HepG2 (cell line): ENCODE data around the gene UCP2. TPM values are rescaled to one million over a fixed set of nuclear protein-coding genes. Genes with fewer than 3 reads are reported as not detected.
A peak's percentile ranks its signal among the peaks of the same experiment; 100 is the strongest.

Experiments
- CBX1 ChIP-seq: IDR thresholded peaks from one replicate; pipeline ENCODE4 v1.6.1; 2016; ENCODE audit warnings: antibody characterized with exemption, low read depth
- ERF ChIP-seq: IDR thresholded peaks from 2 replicates; pipeline ENCODE4 v1.6.1; 2018; ENCODE audit warnings: missing biosample characterization, missing genetic modification reagents
- HDAC2 ChIP-seq: sonication (generic); formaldehyde crosslinking; IDR thresholded peaks from 2 replicates; pipeline ENCODE4 v1.4.0; 2020; ENCODE audit warnings: missing genetic modification reagents
- IKZF5 ChIP-seq: IDR thresholded peaks from 2 replicates; pipeline ENCODE4 v1.6.1; 2018; ENCODE audit warnings: missing genetic modification reagents, mild to moderate bottlenecking, missing compliant biosample characterization
- JUND ChIP-seq: sonication (generic); formaldehyde crosslinking; IDR thresholded peaks from 2 replicates; pipeline ENCODE4 v1.8.0; 2022; ENCODE audit warnings: mild to moderate bottlenecking, missing genetic modification reagents
- KLF9 ChIP-seq: IDR thresholded peaks from 2 replicates; pipeline ENCODE4 v1.6.1; 2016; ENCODE audit warnings: low read depth
- LCORL ChIP-seq, 2 experiments: fragments of 450-650 bp in 1 of 2; sonication (generic) in 1 of 2; formaldehyde crosslinking in 1 of 2; IDR thresholded peaks; 2 replicates each; pipeline versions ENCODE4 v1.5.0 to v1.6.1; 2017 to 2020; ENCODE audit warnings: antibody characterized with exemption in 1 of 2, missing genetic modification reagents in 1 of 2
- MTA1 ChIP-seq: sonication (generic); formaldehyde crosslinking; IDR thresholded peaks from 2 replicates; pipeline ENCODE4 v1.4.0; 2020; ENCODE audit warnings: missing genetic modification reagents, mild to moderate bottlenecking, borderline replicate concordance
- MXI1 ChIP-seq: IDR thresholded peaks from 3 replicates; pipeline ENCODE4 v1.6.1; 2012; ENCODE audit warnings: low read depth, low read length, inconsistent platforms, borderline replicate concordance
- NFRKB ChIP-seq: fragments of 450-650 bp; IDR thresholded peaks from 2 replicates; pipeline ENCODE4 v1.6.1; 2017
- POLR2G ChIP-seq: fragments of 200-400 bp; formaldehyde crosslinking; IDR thresholded peaks from 2 replicates; pipeline ENCODE4 v1.6.1; 2018; ENCODE audit warnings: mild to moderate bottlenecking, low read depth, low read length, moderate library complexity
- PRDM15 ChIP-seq: sonication (generic); formaldehyde crosslinking; IDR thresholded peaks from 2 replicates; pipeline ENCODE4 v1.4.0; 2020; ENCODE audit warnings: missing genetic modification reagents
- SIX4 ChIP-seq: sonication (generic); formaldehyde crosslinking; IDR thresholded peaks from 2 replicates; pipeline ENCODE4 v1.4.0; 2020; ENCODE audit warnings: missing genetic modification reagents
- TBX2 ChIP-seq: sonication (generic); formaldehyde crosslinking; IDR thresholded peaks from 2 replicates; pipeline ENCODE4 v1.5.0; 2020; ENCODE audit warnings: missing genetic modification reagents, mild to moderate bottlenecking, borderline replicate concordance
- ZNF501 ChIP-seq: sonication (generic); formaldehyde crosslinking; IDR thresholded peaks from 2 replicates; pipeline ENCODE4 v1.5.1; 2020; ENCODE audit warnings: mild to moderate bottlenecking, moderate library complexity, missing genetic modification reagents
- ZNF569 ChIP-seq: sonication (generic); formaldehyde crosslinking; IDR thresholded peaks from 2 replicates; pipeline ENCODE4 v1.5.0; 2020; ENCODE audit warnings: mild to moderate bottlenecking, missing genetic modification reagents, moderate library complexity, borderline replicate concordance
- ZNF772 ChIP-seq: sonication (generic); formaldehyde crosslinking; IDR thresholded peaks from 2 replicates; pipeline ENCODE4 v1.5.0; 2020; ENCODE audit warnings: mild to moderate bottlenecking, missing genetic modification reagents
- polyA plus RNA-seq, 8 experiments: library from polyadenylated mRNA; depleted of rRNA in 3 of 8; stranded (reverse) in 7 of 8; unstranded in 1 of 8; fragments of >200 nt; fragmentation: Illumina TruSeq in 4 of 8; extraction: Trizol in 4 of 8; gene quantifications; 2 replicates each; pipeline versions ENCODE4 v1.2.1 to v1.2.3, GENCODE V29; 2011 to 2016; ENCODE audit warnings: low read depth in 4 of 8, missing spikeins in 1 of 8, mixed read lengths in 1 of 8; ENCODE audit not compliant: insufficient read depth in 1 of 8
- total RNA-seq, 5 experiments: library from RNA; depleted of rRNA; stranded (reverse); fragments of >200 nt; fragmentation: Illumina TruSeq; extraction: Trizol; gene quantifications; 2 replicates each; pipeline ENCODE4 v1.2.3, GENCODE V29; 2016; ENCODE audit warnings: low read depth in 1 of 5
- TF ChIP-seq, protein P1 (sequence below): sonication (generic); formaldehyde crosslinking; IDR thresholded peaks from 2 replicates; pipeline ENCODE4 v1.4.0; 2020; ENCODE audit warnings: missing genetic modification reagents
- TF ChIP-seq, protein P2 (sequence below): sonication (generic); formaldehyde crosslinking; IDR thresholded peaks from 2 replicates; pipeline ENCODE4 v1.4.0; 2020; ENCODE audit warnings: low read depth, missing genetic modification reagents

UCP2 gene
- total and polyA plus RNA-seq, 2 of the 13 experiments (the other 11 are each of a cell fraction or from before 2014, with no cell fraction given), result 2.7 to 3.2 TPM

GRCh38 chr11:74018331-74019005 lies 35.8 kb upstream of the UCP2 start (continued):
- TF ChIP-seq POLR2G (peak; percentile 64; the same call in 1 of the 2 replicates), LCORL (IDR thresholded peaks at IDR 0.05) (no peak), LCORL (CRISPR knock-in tag; IDR thresholded peaks at IDR 0.05) (peak; percentile 94), MTA1 (CRISPR knock-in tag) (no peak), SIX4 (CRISPR knock-in tag) (0 out of 2 replicates have a peak, but pooled peaks have one; percentile 6), ZNF772 (CRISPR knock-in tag) (peak; percentile 59; the same call in 1 of the 2 replicates), ZNF569 (CRISPR knock-in tag) (no peak), PRDM15 (0 out of 2 replicates have a peak, but pooled peaks have one; percentile 53), MXI1 (0 out of 3 replicates have a peak, but pooled peaks have one; percentile 11), ZNF501 (CRISPR knock-in tag) (peak; percentile 75; the same call in 1 of the 2 replicates), TBX2 (CRISPR knock-in tag) (peak; percentile 83), ERF (CRISPR knock-in tag) (0 out of 2 replicates have a peak, but pooled peaks have one; percentile 48), JUND (CRISPR knock-in tag) (0 out of 2 replicates have a peak, but pooled peaks have one; percentile 13), NFRKB (no peak), CBX1 (no peak), IKZF5 (CRISPR knock-in tag) (peak; percentile 66), KLF9 (CRISPR knock-in tag) (no peak), HDAC2 (CRISPR knock-in tag) (peak; percentile 54)
- TF ChIP-seq, protein P1, sequence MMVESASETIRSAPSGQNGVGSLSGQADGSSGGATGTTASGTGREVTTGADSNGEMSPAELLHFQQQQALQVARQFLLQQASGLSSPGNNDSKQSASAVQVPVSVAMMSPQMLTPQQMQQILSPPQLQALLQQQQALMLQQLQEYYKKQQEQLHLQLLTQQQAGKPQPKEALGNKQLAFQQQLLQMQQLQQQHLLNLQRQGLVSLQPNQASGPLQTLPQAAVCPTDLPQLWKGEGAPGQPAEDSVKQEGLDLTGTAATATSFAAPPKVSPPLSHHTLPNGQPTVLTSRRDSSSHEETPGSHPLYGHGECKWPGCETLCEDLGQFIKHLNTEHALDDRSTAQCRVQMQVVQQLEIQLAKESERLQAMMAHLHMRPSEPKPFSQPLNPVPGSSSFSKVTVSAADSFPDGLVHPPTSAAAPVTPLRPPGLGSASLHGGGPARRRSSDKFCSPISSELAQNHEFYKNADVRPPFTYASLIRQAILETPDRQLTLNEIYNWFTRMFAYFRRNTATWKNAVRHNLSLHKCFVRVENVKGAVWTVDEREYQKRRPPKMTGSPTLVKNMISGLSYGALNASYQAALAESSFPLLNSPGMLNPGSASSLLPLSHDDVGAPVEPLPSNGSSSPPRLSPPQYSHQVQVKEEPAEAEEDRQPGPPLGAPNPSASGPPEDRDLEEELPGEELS (CRISPR knock-in tag), result peak; percentile 77
- TF ChIP-seq, protein P2, sequence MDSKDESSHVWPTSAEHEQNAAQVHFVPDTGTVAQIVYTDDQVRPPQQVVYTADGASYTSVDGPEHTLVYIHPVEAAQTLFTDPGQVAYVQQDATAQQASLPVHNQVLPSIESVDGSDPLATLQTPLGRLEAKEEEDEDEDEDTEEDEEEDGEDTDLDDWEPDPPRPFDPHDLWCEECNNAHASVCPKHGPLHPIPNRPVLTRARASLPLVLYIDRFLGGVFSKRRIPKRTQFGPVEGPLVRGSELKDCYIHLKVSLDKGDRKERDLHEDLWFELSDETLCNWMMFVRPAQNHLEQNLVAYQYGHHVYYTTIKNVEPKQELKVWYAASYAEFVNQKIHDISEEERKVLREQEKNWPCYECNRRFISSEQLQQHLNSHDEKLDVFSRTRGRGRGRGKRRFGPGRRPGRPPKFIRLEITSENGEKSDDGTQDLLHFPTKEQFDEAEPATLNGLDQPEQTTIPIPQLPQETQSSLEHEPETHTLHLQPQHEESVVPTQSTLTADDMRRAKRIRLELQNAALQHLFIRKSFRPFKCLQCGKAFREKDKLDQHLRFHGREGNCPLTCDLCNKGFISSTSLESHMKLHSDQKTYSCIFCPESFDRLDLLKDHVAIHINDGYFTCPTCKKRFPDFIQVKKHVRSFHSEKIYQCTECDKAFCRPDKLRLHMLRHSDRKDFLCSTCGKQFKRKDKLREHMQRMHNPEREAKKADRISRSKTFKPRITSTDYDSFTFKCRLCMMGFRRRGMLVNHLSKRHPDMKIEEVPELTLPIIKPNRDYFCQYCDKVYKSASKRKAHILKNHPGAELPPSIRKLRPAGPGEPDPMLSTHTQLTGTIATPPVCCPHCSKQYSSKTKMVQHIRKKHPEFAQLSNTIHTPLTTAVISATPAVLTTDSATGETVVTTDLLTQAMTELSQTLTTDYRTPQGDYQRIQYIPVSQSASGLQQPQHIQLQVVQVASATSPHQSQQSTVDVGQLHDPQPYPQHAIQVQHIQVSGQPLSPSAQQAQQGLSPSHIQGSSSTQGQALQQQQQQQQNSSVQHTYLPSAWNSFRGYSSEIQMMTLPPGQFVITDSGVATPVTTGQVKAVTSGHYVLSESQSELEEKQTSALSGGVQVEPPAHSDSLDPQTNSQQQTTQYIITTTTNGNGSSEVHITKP (CRISPR knock-in tag), result no peak
